Measurements from ENCODE around the gene HERC2. TPM values are rescaled to one million over a fixed set of nuclear protein-coding genes. Genes with fewer than 3 reads are reported as not detected.
A peak's percentile ranks its signal among the peaks of the same experiment; 100 is the strongest.

Gene HERC2
- total RNA-seq, 1 donor from 2014 or later, result 111 TPM

- DNase-seq, result no peak
- H3K36me3 Mint-ChIP-seq (ENCODE audit: unreplicated experiment), result no peaks in the 10 kb centered on the region
- H3K9me3 Mint-ChIP-seq (ENCODE audit: unreplicated experiment), result peaks cover 5% of the 10 kb centered on the region
- no peaks in the 10 kb centered on the region for H3K27me3 Mint-ChIP-seq (ENCODE audit: unreplicated experiment)
- H3K4me1 Mint-ChIP-seq (ENCODE audit: low read depth, unreplicated experiment), result no peaks in the 10 kb centered on the region
- H3K4me3 Mint-ChIP-seq (ENCODE audit: unreplicated experiment), result no peak overlapping the region
- no peak overlapping the region for H3K27ac Mint-ChIP-seq (ENCODE audit: unreplicated experiment)
- TF ChIP-seq, protein P1, sequence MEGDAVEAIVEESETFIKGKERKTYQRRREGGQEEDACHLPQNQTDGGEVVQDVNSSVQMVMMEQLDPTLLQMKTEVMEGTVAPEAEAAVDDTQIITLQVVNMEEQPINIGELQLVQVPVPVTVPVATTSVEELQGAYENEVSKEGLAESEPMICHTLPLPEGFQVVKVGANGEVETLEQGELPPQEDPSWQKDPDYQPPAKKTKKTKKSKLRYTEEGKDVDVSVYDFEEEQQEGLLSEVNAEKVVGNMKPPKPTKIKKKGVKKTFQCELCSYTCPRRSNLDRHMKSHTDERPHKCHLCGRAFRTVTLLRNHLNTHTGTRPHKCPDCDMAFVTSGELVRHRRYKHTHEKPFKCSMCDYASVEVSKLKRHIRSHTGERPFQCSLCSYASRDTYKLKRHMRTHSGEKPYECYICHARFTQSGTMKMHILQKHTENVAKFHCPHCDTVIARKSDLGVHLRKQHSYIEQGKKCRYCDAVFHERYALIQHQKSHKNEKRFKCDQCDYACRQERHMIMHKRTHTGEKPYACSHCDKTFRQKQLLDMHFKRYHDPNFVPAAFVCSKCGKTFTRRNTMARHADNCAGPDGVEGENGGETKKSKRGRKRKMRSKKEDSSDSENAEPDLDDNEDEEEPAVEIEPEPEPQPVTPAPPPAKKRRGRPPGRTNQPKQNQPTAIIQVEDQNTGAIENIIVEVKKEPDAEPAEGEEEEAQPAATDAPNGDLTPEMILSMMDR (IDR thresholded peaks at IDR 0.05; ENCODE audit: partially characterized antibody, unreplicated experiment), result no peak
Observed at GRCh38 chr15:28131400-28131799, 190.6 kb downstream of the HERC2 start.

- Mint-ChIP-seq H3K4me1 (ENCODE audit: low read depth, unreplicated experiment) (peaks cover 1% of the 10 kb centered on the region), H3K9me3 (ENCODE audit: unreplicated experiment) (peaks cover 6% of the 10 kb centered on the region), H3K36me3 (ENCODE audit: unreplicated experiment) (no peaks in the 10 kb centered on the region), H3K27ac (ENCODE audit: unreplicated experiment) (no peak overlapping the region), H3K27me3 (ENCODE audit: unreplicated experiment) (no peaks in the 10 kb centered on the region), H3K4me3 (ENCODE audit: unreplicated experiment) (no peak overlapping the region)
- no peak for DNase-seq
- TF ChIP-seq, protein P1 (IDR thresholded peaks at IDR 0.05; ENCODE audit: partially characterized antibody, unreplicated experiment), result no peak
Observed at GRCh38 chr15:28130651-28131050, 191.3 kb downstream of the HERC2 start.

DNA sequence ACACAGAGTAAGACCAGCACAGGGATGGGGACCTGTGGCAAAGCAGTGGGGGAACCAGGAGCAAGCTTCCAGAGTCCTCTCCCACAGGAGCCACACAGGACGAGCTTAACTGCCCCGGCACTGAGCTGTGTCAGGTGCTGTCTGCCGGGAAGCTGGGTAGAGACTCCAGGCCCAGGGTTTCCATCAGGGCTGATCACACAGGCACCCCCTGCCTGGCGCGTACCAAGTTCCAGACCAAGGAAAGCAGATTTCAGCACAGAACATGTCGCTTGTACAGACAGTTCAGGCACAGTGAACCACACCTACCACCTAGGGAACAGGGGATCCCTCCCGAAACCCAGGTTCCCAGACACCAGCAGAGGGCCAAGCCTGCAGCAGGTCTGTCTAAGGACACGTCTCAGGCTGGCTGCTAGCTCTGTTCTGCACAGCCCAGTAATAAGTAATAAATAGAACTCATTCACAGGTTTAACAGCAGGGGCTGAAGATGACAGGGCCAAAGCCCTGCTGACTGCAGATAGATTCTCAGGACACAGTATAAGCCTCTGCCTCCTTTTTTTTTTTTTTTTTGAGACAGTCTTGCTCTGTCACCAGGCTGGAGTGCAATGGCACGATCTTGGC, 192.6 kb downstream of the HERC2 start:
- Mint-ChIP-seq H3K9me3 (ENCODE audit: unreplicated experiment) (peaks cover 4% of the 10 kb centered on the region), H3K4me1 (ENCODE audit: low read depth, unreplicated experiment) (peaks cover 1% of the 10 kb centered on the region), H3K27me3 (ENCODE audit: unreplicated experiment) (no peaks in the 10 kb centered on the region), H3K4me3 (ENCODE audit: unreplicated experiment) (no peak overlapping the region), H3K27ac (ENCODE audit: unreplicated experiment) (peak overlapping the region; percentile 33), H3K36me3 (ENCODE audit: unreplicated experiment) (no peaks in the 10 kb centered on the region)
- TF ChIP-seq, protein P1 (IDR thresholded peaks at IDR 0.05; ENCODE audit: partially characterized antibody, unreplicated experiment), result no peak
- DNase-seq, result no peak

DNA sequence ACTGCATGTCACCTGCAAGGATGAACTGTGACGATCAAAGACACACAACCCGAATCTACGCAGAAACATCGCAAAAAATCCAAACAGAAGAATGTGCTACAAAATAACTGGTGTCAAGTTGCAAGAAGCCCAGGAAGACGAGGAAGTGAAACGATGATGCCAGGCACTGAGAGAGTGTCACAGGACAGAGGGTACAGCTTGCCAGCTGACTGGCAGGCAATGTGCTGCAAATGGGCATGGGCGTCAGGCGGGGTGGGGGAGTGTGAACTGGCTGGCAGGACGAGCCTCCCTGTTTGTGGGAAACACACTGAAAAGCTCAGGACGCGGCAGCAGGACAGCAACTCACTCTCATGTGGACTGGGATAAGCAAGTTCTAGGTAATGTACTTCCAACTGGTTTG, 193.9 kb downstream of the HERC2 start:
- no peaks in the 10 kb centered on the region for H3K27me3 Mint-ChIP-seq (ENCODE audit: unreplicated experiment)
- H3K4me1 Mint-ChIP-seq (ENCODE audit: low read depth, unreplicated experiment), result peaks cover 9% of the 10 kb centered on the region
- TF ChIP-seq, protein P1 (IDR thresholded peaks at IDR 0.05; ENCODE audit: partially characterized antibody, unreplicated experiment), result no peak
- no peaks in the 10 kb centered on the region for H3K36me3 Mint-ChIP-seq (ENCODE audit: unreplicated experiment)
- H3K4me3 Mint-ChIP-seq (ENCODE audit: unreplicated experiment), result no peak overlapping the region
- H3K9me3 Mint-ChIP-seq (ENCODE audit: unreplicated experiment), result peaks cover 4% of the 10 kb centered on the region
- no peak for DNase-seq
- H3K27ac Mint-ChIP-seq (ENCODE audit: unreplicated experiment), result no peak overlapping the region

GRCh38 chr15:28127036-28127435, 194.9 kb downstream of the HERC2 start:
- no peaks in the 10 kb centered on the region for H3K27me3 Mint-ChIP-seq (ENCODE audit: unreplicated experiment)
- no peak overlapping the region for H3K4me3 Mint-ChIP-seq (ENCODE audit: unreplicated experiment)
- peaks cover 9% of the 10 kb centered on the region for H3K4me1 Mint-ChIP-seq (ENCODE audit: low read depth, unreplicated experiment)
- no peak for DNase-seq
- H3K36me3 Mint-ChIP-seq (ENCODE audit: unreplicated experiment), result no peaks in the 10 kb centered on the region
- no peak overlapping the region for H3K27ac Mint-ChIP-seq (ENCODE audit: unreplicated experiment)
- peaks cover 6% of the 10 kb centered on the region for H3K9me3 Mint-ChIP-seq (ENCODE audit: unreplicated experiment)
- TF ChIP-seq, protein P1 (IDR thresholded peaks at IDR 0.05; ENCODE audit: partially characterized antibody, unreplicated experiment), result no peak
